ENCODE results near the gene XKR7.
"Not testable (repeated sequence)": the region's sequence is repeated elsewhere in the genome, so short reads cannot be mapped to it uniquely, and the experiment has no call there.

XKR7 gene

GRCh38 chr20:31967830-31968249 is at the start of gene XKR7:
XKR7 (plus strand) TSS chr20:31968151; CDS start chr20:31968176, 25 bp downstream.
- DNase-seq = peak; percentile 5

GRCh38 chr20:31918466-31919105 is 49.4 kb upstream of the XKR7 start:
- no peak for DNase-seq

- no peak for DNase-seq
Measured at GRCh38 chr20:31919410-31920155, 48.4 kb upstream of the XKR7 start.

GRCh38 chr20:31920275-31920855 is 47.6 kb upstream of the XKR7 start:
- no peak for DNase-seq

- DNase-seq = not testable (repeated sequence)
Measured at GRCh38 chr20:31921480-31921879, 46.5 kb upstream of the XKR7 start.

GRCh38 chr20:31922181-31922580 is 45.8 kb upstream of the XKR7 start:
- peak; percentile 29 for DNase-seq

- no peak for DNase-seq
Measured at GRCh38 chr20:31922588-31922987, 45.4 kb upstream of the XKR7 start.

GRCh38 chr20:31923388-31924331 is 44.3 kb upstream of the XKR7 start:
- peak; percentile 7 for DNase-seq

GRCh38 chr20:31924561-31924960 is 43.4 kb upstream of the XKR7 start:
- no peak for DNase-seq

- no peak for DNase-seq
Measured at GRCh38 chr20:31925631-31926030, 42.3 kb upstream of the XKR7 start.

GRCh38 chr20:31926493-31926892 is 41.5 kb upstream of the XKR7 start:
- DNase-seq = no peak

- no peak for DNase-seq
Measured at GRCh38 chr20:31927627-31928159, 40.3 kb upstream of the XKR7 start.

- peak; percentile 59 for DNase-seq
Measured at GRCh38 chr20:31929631-31930030, 38.3 kb upstream of the XKR7 start.

GRCh38 chr20:31930779-31931178 is 37.2 kb upstream of the XKR7 start:
- no peak for DNase-seq

- no peak for DNase-seq
Measured at GRCh38 chr20:31933698-31934097, 34.3 kb upstream of the XKR7 start.

GRCh38 chr20:31934491-31934890 is 33.5 kb upstream of the XKR7 start:
- no peak for DNase-seq

GRCh38 chr20:31934968-31935764 is 32.8 kb upstream of the XKR7 start:
- DNase-seq = no peak

GRCh38 chr20:31936420-31936819 is 31.5 kb upstream of the XKR7 start:
- DNase-seq = no peak

- DNase-seq = no peak
Measured at GRCh38 chr20:31937820-31938219, 30.1 kb upstream of the XKR7 start.

GRCh38 chr20:31939661-31940060 is 28.3 kb upstream of the XKR7 start:
- no peak for DNase-seq

GRCh38 chr20:31943052-31943471 is 24.9 kb upstream of the XKR7 start:
- no peak for DNase-seq

GRCh38 chr20:31945319-31945718 is 22.6 kb upstream of the XKR7 start:
- no peak for DNase-seq

All from OCI-M1 (cell line).